Keratinocyte (primary cell): ENCODE results near the gene ARHGAP1. TPM values are rescaled to one million over a fixed set of nuclear protein-coding genes. Genes with fewer than 3 reads are reported as not detected.

Source experiments
- DNase-seq: peaks from one replicate; pipeline ENCODE4 v3.0.0-alpha.2; 2011; ENCODE audit warnings: low read depth, missing footprints, low spot score
- FAIRE-seq: peaks from 2 replicates; lab custom pipeline; 2011; peaks lifted over from hg19 to GRCh38; lab: Jason Lieb, UNC
- H2AFZ ChIP-seq: 2 replicates; pipeline ENCODE4 v1.6.0; 2012; ENCODE audit warnings: low read length, control low read depth, inconsistent platforms; ENCODE audit not compliant: control insufficient read depth
- H3K27ac ChIP-seq: 2 replicates; pipeline ENCODE4 v1.5.1; 2011; ENCODE audit warnings: low read length; ENCODE audit not compliant: control insufficient read depth, insufficient read depth
- H3K27me3 ChIP-seq: 3 replicates; pipeline ENCODE4 v1.6.0; 2011; ENCODE audit warnings: low read length; ENCODE audit not compliant: control insufficient read depth, insufficient read depth; ENCODE audit errors: extremely low read depth
- H3K36me3 ChIP-seq, 2 experiments: 2 replicates in 1 of 2; 3 replicates in 1 of 2; pipeline ENCODE4 v1.5.1; 2011; ENCODE audit warnings: low read length in 2 of 2, mild to moderate bottlenecking in 1 of 2; ENCODE audit not compliant: control insufficient read depth in 2 of 2, insufficient read depth in 2 of 2; ENCODE audit errors: extremely low read depth in 1 of 2
- H3K4me1 ChIP-seq: 3 replicates; pipeline ENCODE4 v1.5.1; 2011; ENCODE audit warnings: low read length; ENCODE audit not compliant: control insufficient read depth, insufficient read depth; ENCODE audit errors: extremely low read depth
- H3K4me2 ChIP-seq: 3 replicates; pipeline ENCODE4 v1.6.0; 2011; ENCODE audit warnings: low read depth, low read length; ENCODE audit not compliant: control insufficient read depth, insufficient read depth; ENCODE audit errors: extremely low read depth
- H3K4me3 ChIP-seq, 3 experiments: fragments of 200-600 bp in 1 of 3; sonication (generic) in 1 of 3; 2 replicates in 2 of 3; 3 replicates in 1 of 3; pipeline ENCODE4 v1.5.1; 2011 to 2016; ENCODE audit warnings: low read length in 3 of 3, mild to moderate bottlenecking in 3 of 3, control low read depth in 2 of 3, inconsistent platforms in 1 of 3, low read depth in 1 of 3, mixed read lengths in 1 of 3, mixed run types in 1 of 3, moderate library complexity in 1 of 3; ENCODE audit not compliant: control insufficient read depth in 2 of 3, insufficient read depth in 2 of 3; ENCODE audit errors: extremely low read depth in 1 of 3
- H3K79me2 ChIP-seq: 2 replicates; pipeline ENCODE4 v1.6.0; 2012; ENCODE audit warnings: low read length; ENCODE audit not compliant: control insufficient read depth, insufficient read depth
- H3K9ac ChIP-seq: 3 replicates; pipeline ENCODE4 v1.6.0; 2011; ENCODE audit warnings: low read length; ENCODE audit not compliant: control insufficient read depth, insufficient read depth; ENCODE audit errors: extremely low read depth
- H3K9me1 ChIP-seq: 3 replicates; pipeline ENCODE4 v1.6.0; 2011; ENCODE audit warnings: low read length; ENCODE audit not compliant: control insufficient read depth, insufficient read depth; ENCODE audit errors: extremely low read depth
- H3K9me3 ChIP-seq: 2 replicates; pipeline ENCODE4 v1.5.1; 2012; ENCODE audit warnings: low read depth, low read length; ENCODE audit not compliant: control insufficient read depth
- H4K20me1 ChIP-seq: 3 replicates; pipeline ENCODE4 v1.6.0; 2011; ENCODE audit warnings: low read length; ENCODE audit not compliant: control insufficient read depth, insufficient read depth; ENCODE audit errors: extremely low read depth
- CTCF ChIP-seq, 3 experiments: IDR thresholded peaks in 1 of 3; conservative IDR thresholded peaks in 1 of 3; optimal IDR thresholded peaks in 1 of 3; 2 replicates in 2 of 3; 3 replicates in 1 of 3; pipeline versions ENCODE3 to v1.5.1; 2011; ENCODE audit warnings: low read length in 3 of 3, mild to moderate bottlenecking in 3 of 3, moderate library complexity in 2 of 3, control low read depth in 1 of 3, inconsistent platforms in 1 of 3; ENCODE audit not compliant: insufficient read depth in 2 of 3; ENCODE audit errors: extremely low read depth in 1 of 3
- EZH2 ChIP-seq: IDR thresholded peaks from one replicate; pipeline ENCODE4 v1.6.1; 2012; ENCODE audit warnings: inconsistent platforms, mild to moderate bottlenecking, low read length, moderate library complexity
- dilution Hi-C: fragments of 300-500 bp; cut with MboI; formaldehyde crosslinking; loops from one replicate; pipeline ENCODE4 v1.7.0; 2020; ENCODE audit warnings: low sequenced_read_pairs; ENCODE audit not compliant: extremely low pct_ligation_motif_present
- polyA plus RNA-seq, 5 experiments: library from polyadenylated mRNA; depleted of rRNA in 3 of 5; stranded (reverse) in 3 of 5; stranded (forward) in 1 of 5; unstranded in 1 of 5; fragments of >200 nt; gene quantifications; 1 replicate in 1 of 5; 2 replicates in 3 of 5; 3 replicates in 1 of 5; pipeline versions ENCODE4 v1.2.1 to v1.2.3, GENCODE V29; 2011 to 2012; ENCODE audit warnings: missing spikeins in 2 of 5, low read depth in 1 of 5, low replicate concordance in 1 of 5

Gene ARHGAP1
- polyA plus RNA-seq, 1 donor (not counting 4 experiments of a cell fraction or from before 2014, with no cell fraction given) = 19.5 TPM

- Histone ChIP-seq H4K20me1 (no peaks in the 10 kb centered on the region), H3K4me1 (peaks cover 6% of the 10 kb centered on the region), H3K9ac (no peak overlapping the region), H2AFZ (no peak overlapping the region), H3K79me2 (no peaks in the 10 kb centered on the region), H3K36me3 (no peaks in the 10 kb centered on the region), H3K9me1 (no peaks in the 10 kb centered on the region), H3K4me2 (no peak overlapping the region), H3K27me3 (no peaks in the 10 kb centered on the region), H3K27ac (no peak overlapping the region), H3K4me3 (no peak overlapping the region), H3K9me3 (no peaks in the 10 kb centered on the region)
- FAIRE-seq = no peak
- DNase-seq = no peak
- no peak for TF ChIP-seq CTCF (optimal IDR thresholded peaks at IDR 0.05 in 1 of 3, IDR thresholded peaks at IDR 0.05 in 1 of 3, conservative IDR thresholded peaks at IDR 0.05 in 1 of 3; ENCODE audit: extremely low read depth in 1 of 3, insufficient read depth in 2 of 3, low read length in 3 of 3)
- TF ChIP-seq EZH2 = no peak
- dilution Hi-C loops = no loop called here
These were observed 19.3 kb upstream of the ARHGAP1 start for GRCh38 chr11:46719543-46720218.

- Histone ChIP-seq H3K9me1 (no peaks in the 10 kb centered on the region), H2AFZ (peak within 1 kb of the TSS; percentile 86), H3K27ac (no peak within 1 kb of the TSS), H3K4me1 (peaks cover 9% of the 10 kb centered on the region), H3K4me3 (no peak within 1 kb of the TSS), H3K27me3 (no peaks in the 10 kb centered on the region), H4K20me1 (no peaks in the 10 kb centered on the region), H3K79me2 (no peaks in the 10 kb centered on the region), H3K36me3 (no peaks in the 10 kb centered on the region), H3K9ac (no peak within 1 kb of the TSS), H3K9me3 (no peaks in the 10 kb centered on the region), H3K4me2 (no peak within 1 kb of the TSS)
- dilution Hi-C loops = no loop called here
- DNase-seq (no peak), FAIRE-seq (no peak)
- no peak for TF ChIP-seq CTCF (optimal IDR thresholded peaks at IDR 0.05 in 1 of 3, IDR thresholded peaks at IDR 0.05 in 1 of 3, conservative IDR thresholded peaks at IDR 0.05 in 1 of 3; ENCODE audit: extremely low read depth in 1 of 3, insufficient read depth in 2 of 3, low read length in 3 of 3)
- no peak for TF ChIP-seq EZH2
These were observed 18.7 kb upstream of the ARHGAP1 start, which contains the start of gene F2 for GRCh38 chr11:46719048-46719542. TSS of gene F2 (plus strand) at chr11:46719213. CDS start at chr11:46719236, 23 bp downstream.
